GM23248 (cell line): ENCODE results near the gene CFH.

ENCODE experiments used
- EZH2 ChIP-seq: fragments of 200-600 bp; sonication (generic); IDR thresholded peaks from 2 replicates; pipeline ENCODE4 v1.6.1; 2018; ENCODE audit warnings: antibody characterized with exemption, mild to moderate bottlenecking; ENCODE audit not compliant: insufficient read depth, poor library complexity, severe bottlenecking
- EZH2phosphoT487 ChIP-seq: fragments of 200-600 bp; sonication (generic); IDR thresholded peaks from 2 replicates; pipeline ENCODE4 v1.6.1; 2018; ENCODE audit warnings: antibody characterized with exemption, moderate library complexity, mild to moderate bottlenecking, low read depth; ENCODE audit not compliant: insufficient read depth

- TF ChIP-seq EZH2 (no peak), EZH2phosphoT487 (no peak)
Observed at GRCh38 chr1:196723325-196724185, 71.7 kb downstream of the CFH start.
